ENCODE measurements around the gene RALGAPA2. TPM values are rescaled to one million over a fixed set of nuclear protein-coding genes. Genes with fewer than 3 reads are reported as not detected.

Gene RALGAPA2
- total and polyA plus RNA-seq, 2 donors (not counting 1 experiment from before 2014, with no cell fraction given): 1.2 to 7.6 TPM

DNA sequence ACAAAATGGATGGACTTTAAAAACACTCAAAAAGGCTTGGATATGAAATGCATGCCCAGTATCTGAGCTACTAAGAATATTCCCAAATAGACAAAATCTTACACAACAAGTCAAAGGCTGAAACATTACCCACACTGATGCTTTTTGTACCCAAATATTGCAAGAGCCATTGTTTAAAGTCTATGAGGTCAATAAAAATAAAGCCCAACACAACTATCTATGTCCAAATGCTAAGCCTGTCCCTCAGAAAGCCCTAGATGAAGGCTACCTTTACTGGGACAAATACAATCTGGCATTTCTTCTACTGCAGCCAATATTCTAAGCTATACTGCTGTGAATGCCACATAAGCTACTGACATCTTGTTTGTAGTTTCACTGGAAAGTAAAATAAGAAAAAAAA lies 54.3 kb downstream of the RALGAPA2 start:
- H3K4me2 ChIP-seq (ENCODE audit: extremely low read depth, insufficient read depth, low read length): no peak overlapping the region
- H3K4me3 ChIP-seq (replicated peaks in 1 of 4; ENCODE audit: control extremely low read depth in 1 of 4, insufficient read depth in 1 of 4, low read depth in 3 of 4, low read length in 4 of 4): no peak overlapping the region
- H3K9ac ChIP-seq (ENCODE audit: insufficient read depth, low read length): no peak overlapping the region
- H3K4me1 ChIP-seq (ENCODE audit: control insufficient read depth, extremely low read depth, insufficient read depth, low read length): no peaks in the 10 kb centered on the region
- no peaks in the 10 kb centered on the region for H4K20me1 ChIP-seq (ENCODE audit: control insufficient read depth, extremely low read depth, insufficient read depth, low read length)
- no peaks in the 10 kb centered on the region for H3K27me3 ChIP-seq (ENCODE audit: control insufficient read depth, insufficient read depth, low read length)
- TF ChIP-seq, protein P1, sequence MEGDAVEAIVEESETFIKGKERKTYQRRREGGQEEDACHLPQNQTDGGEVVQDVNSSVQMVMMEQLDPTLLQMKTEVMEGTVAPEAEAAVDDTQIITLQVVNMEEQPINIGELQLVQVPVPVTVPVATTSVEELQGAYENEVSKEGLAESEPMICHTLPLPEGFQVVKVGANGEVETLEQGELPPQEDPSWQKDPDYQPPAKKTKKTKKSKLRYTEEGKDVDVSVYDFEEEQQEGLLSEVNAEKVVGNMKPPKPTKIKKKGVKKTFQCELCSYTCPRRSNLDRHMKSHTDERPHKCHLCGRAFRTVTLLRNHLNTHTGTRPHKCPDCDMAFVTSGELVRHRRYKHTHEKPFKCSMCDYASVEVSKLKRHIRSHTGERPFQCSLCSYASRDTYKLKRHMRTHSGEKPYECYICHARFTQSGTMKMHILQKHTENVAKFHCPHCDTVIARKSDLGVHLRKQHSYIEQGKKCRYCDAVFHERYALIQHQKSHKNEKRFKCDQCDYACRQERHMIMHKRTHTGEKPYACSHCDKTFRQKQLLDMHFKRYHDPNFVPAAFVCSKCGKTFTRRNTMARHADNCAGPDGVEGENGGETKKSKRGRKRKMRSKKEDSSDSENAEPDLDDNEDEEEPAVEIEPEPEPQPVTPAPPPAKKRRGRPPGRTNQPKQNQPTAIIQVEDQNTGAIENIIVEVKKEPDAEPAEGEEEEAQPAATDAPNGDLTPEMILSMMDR (conservative IDR thresholded peaks at IDR 0.05 in 1 of 2, IDR thresholded peaks at IDR 0.05 in 1 of 2; ENCODE audit: low read depth in 1 of 2, low read length in 2 of 2): no peak
- no peak for TF ChIP-seq EZH2 (IDR thresholded peaks at IDR 0.05; ENCODE audit: low read length, missing control alignments)
- H2AFZ ChIP-seq (ENCODE audit: low read length): no peak overlapping the region
- DNase-seq (ENCODE audit: low read depth in 2 of 2): no peak
- H3K79me2 ChIP-seq (ENCODE audit: control insufficient read depth, insufficient read depth, low read length): no peaks in the 10 kb centered on the region
- no peak overlapping the region for H3K27ac ChIP-seq (ENCODE audit: insufficient read depth, low read length)
- H3K36me3 ChIP-seq (ENCODE audit: control insufficient read depth, insufficient read depth, low read length): no peaks in the 10 kb centered on the region
- no peaks in the 10 kb centered on the region for H3K9me3 ChIP-seq (ENCODE audit: control insufficient read depth, insufficient read depth, low read depth, low read length)

DNA sequence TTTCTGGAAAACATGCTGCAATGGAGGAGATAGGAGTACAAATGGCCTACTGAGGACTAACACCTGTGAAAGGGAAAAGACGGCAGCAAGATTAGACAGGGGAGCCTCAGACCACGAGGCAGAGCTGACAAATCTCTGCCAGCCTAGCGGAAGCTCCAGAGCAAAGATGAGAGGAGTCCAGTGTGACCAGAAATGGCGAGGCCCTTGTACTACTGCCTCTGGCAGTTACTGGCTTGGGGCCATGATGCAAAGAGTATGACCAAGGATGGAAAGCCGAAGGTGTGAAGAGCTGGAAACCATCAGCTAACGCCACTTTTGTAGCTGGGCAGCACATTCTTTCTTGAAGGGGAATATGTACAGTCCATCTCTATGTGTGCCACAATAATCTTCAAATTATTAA lies 55.4 kb downstream of the RALGAPA2 start:
- no peak overlapping the region for H3K4me2 ChIP-seq (ENCODE audit: extremely low read depth, insufficient read depth, low read length)
- DNase-seq (ENCODE audit: low read depth in 2 of 2): no peak
- no peaks in the 10 kb centered on the region for H3K4me1 ChIP-seq (ENCODE audit: control insufficient read depth, extremely low read depth, insufficient read depth, low read length)
- TF ChIP-seq EZH2 (IDR thresholded peaks at IDR 0.05; ENCODE audit: low read length, missing control alignments): no peak
- TF ChIP-seq, protein P1 (conservative IDR thresholded peaks at IDR 0.05 in 1 of 2, IDR thresholded peaks at IDR 0.05 in 1 of 2; ENCODE audit: low read depth in 1 of 2, low read length in 2 of 2): no peak
- H2AFZ ChIP-seq (ENCODE audit: low read length): no peak overlapping the region
- H3K36me3 ChIP-seq (ENCODE audit: control insufficient read depth, insufficient read depth, low read length): no peaks in the 10 kb centered on the region
- H3K4me3 ChIP-seq (replicated peaks in 1 of 4; ENCODE audit: control extremely low read depth in 1 of 4, insufficient read depth in 1 of 4, low read depth in 3 of 4, low read length in 4 of 4): no peak overlapping the region
- no peak overlapping the region for H3K9ac ChIP-seq (ENCODE audit: insufficient read depth, low read length)
- no peaks in the 10 kb centered on the region for H3K79me2 ChIP-seq (ENCODE audit: control insufficient read depth, insufficient read depth, low read length)
- no peaks in the 10 kb centered on the region for H4K20me1 ChIP-seq (ENCODE audit: control insufficient read depth, extremely low read depth, insufficient read depth, low read length)
- H3K27me3 ChIP-seq (ENCODE audit: control insufficient read depth, insufficient read depth, low read length): no peaks in the 10 kb centered on the region
- no peak overlapping the region for H3K27ac ChIP-seq (ENCODE audit: insufficient read depth, low read length)
- no peaks in the 10 kb centered on the region for H3K9me3 ChIP-seq (ENCODE audit: control insufficient read depth, insufficient read depth, low read depth, low read length)

DNA sequence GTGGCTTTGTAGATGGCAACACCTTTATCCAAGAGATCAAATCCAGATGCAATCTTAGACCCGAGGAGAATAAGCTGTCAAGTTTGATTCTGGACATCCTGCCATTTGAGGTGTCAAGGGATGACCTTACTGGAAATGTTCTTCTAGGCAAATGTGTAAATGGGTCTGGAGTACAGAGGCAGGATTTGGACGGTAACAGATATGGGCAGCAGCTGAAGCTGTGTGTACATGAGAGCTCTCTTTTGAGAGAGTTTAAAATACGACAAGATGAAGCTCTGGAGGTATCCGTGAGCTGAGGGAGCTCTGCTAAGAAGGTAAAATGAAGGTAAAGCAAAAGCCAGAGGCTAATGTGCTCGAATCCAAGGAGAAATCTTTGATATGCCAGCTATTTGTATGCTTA lies 56.6 kb downstream of the RALGAPA2 start:
- no peaks in the 10 kb centered on the region for H4K20me1 ChIP-seq (ENCODE audit: control insufficient read depth, extremely low read depth, insufficient read depth, low read length)
- no peaks in the 10 kb centered on the region for H3K4me1 ChIP-seq (ENCODE audit: control insufficient read depth, extremely low read depth, insufficient read depth, low read length)
- TF ChIP-seq, protein P1 (conservative IDR thresholded peaks at IDR 0.05 in 1 of 2, IDR thresholded peaks at IDR 0.05 in 1 of 2; ENCODE audit: low read depth in 1 of 2, low read length in 2 of 2): no peak
- TF ChIP-seq EZH2 (IDR thresholded peaks at IDR 0.05; ENCODE audit: low read length, missing control alignments): no peak
- no peak overlapping the region for H3K4me2 ChIP-seq (ENCODE audit: extremely low read depth, insufficient read depth, low read length)
- no peak overlapping the region for H2AFZ ChIP-seq (ENCODE audit: low read length)
- no peak overlapping the region for H3K4me3 ChIP-seq (replicated peaks in 1 of 4; ENCODE audit: control extremely low read depth in 1 of 4, insufficient read depth in 1 of 4, low read depth in 3 of 4, low read length in 4 of 4)
- H3K9ac ChIP-seq (ENCODE audit: insufficient read depth, low read length): no peak overlapping the region
- no peak overlapping the region for H3K27ac ChIP-seq (ENCODE audit: insufficient read depth, low read length)
- H3K9me3 ChIP-seq (ENCODE audit: control insufficient read depth, insufficient read depth, low read depth, low read length): no peaks in the 10 kb centered on the region
- no peaks in the 10 kb centered on the region for H3K79me2 ChIP-seq (ENCODE audit: control insufficient read depth, insufficient read depth, low read length)
- no peak for DNase-seq (ENCODE audit: low read depth in 2 of 2)
- H3K27me3 ChIP-seq (ENCODE audit: control insufficient read depth, insufficient read depth, low read length): no peaks in the 10 kb centered on the region
- H3K36me3 ChIP-seq (ENCODE audit: control insufficient read depth, insufficient read depth, low read length): no peaks in the 10 kb centered on the region
